Karpas-422 (cell line): ENCODE results near the gene FYB1. TPM values are rescaled to one million over a fixed set of nuclear protein-coding genes. Genes with fewer than 3 reads are reported as not detected.
A peak's percentile ranks its signal among the peaks of the same experiment; 100 is the strongest.
"Not testable (repeated sequence)": the region's sequence is repeated elsewhere in the genome, so short reads cannot be mapped to it uniquely, and the experiment has no call there.

Experiments used
- DNase-seq: peaks from one replicate; pipeline ENCODE4 v3.0.0-alpha.2; 2015
- H2AFZ ChIP-seq: fragments of 200-600 bp; sonication (generic); 2 replicates; pipeline ENCODE4 v1.6.1; 2014; ENCODE audit warnings: antibody characterized with exemption, low read length, mixed read lengths
- H3K27ac ChIP-seq: fragments of 200-600 bp; sonication (generic); 2 replicates; pipeline ENCODE4 v1.5.1; 2014; ENCODE audit warnings: mild to moderate bottlenecking, low read length, moderate library complexity
- H3K27me3 ChIP-seq: fragments of 200-600 bp; sonication (generic); 2 replicates; pipeline ENCODE4 v1.6.1; 2014; ENCODE audit warnings: low read length, mixed read lengths
- H3K36me3 ChIP-seq: fragments of 200-600 bp; sonication (generic); 2 replicates; pipeline ENCODE4 v1.6.1; 2014; ENCODE audit warnings: low read length, mixed read lengths; ENCODE audit not compliant: insufficient read depth
- H3K4me1 ChIP-seq: fragments of 200-600 bp; sonication (generic); 2 replicates; pipeline ENCODE4 v1.6.1; 2014; ENCODE audit warnings: mild to moderate bottlenecking, low read length, mixed read lengths
- H3K4me2 ChIP-seq: fragments of 200-600 bp; sonication (generic); 2 replicates; pipeline ENCODE4 v1.6.1; 2014; ENCODE audit warnings: low read length, low read depth, mild to moderate bottlenecking; ENCODE audit not compliant: poor library complexity, severe bottlenecking
- H3K4me3 ChIP-seq: fragments of 200-600 bp; sonication (generic); 2 replicates; pipeline ENCODE4 v1.5.1; 2014; ENCODE audit warnings: mild to moderate bottlenecking, antibody characterized with exemption, low read length, mixed read lengths
- H3K79me2 ChIP-seq: fragments of 200-600 bp; sonication (generic); 2 replicates; pipeline ENCODE4 v1.6.1; 2014; ENCODE audit warnings: mild to moderate bottlenecking, low read length, mixed read lengths
- H3K9ac ChIP-seq: fragments of 200-600 bp; sonication (generic); 2 replicates; pipeline ENCODE4 v1.6.0; 2014; ENCODE audit warnings: low read length
- H3K9me2 ChIP-seq: fragments of 200-600 bp; sonication (generic), shearing (Covaris generic); replicated peaks from 2 replicates; pipeline ENCODE4 v1.6.0; 2014; ENCODE audit warnings: mild to moderate bottlenecking, low read length, moderate library complexity; ENCODE audit not compliant: insufficient read depth
- H3K9me3 ChIP-seq: fragments of 300-700, 200-600 bp; sonication (generic); 2 replicates; pipeline ENCODE4 v1.6.1; 2014; ENCODE audit warnings: low read length, mixed read lengths
- H4K20me1 ChIP-seq: fragments of 200-600 bp; sonication (generic); 2 replicates; pipeline ENCODE4 v1.6.1; 2014; ENCODE audit warnings: mild to moderate bottlenecking, antibody characterized with exemption, low read length, low read depth; ENCODE audit not compliant: insufficient read depth
- total RNA-seq: library from RNA; depleted of rRNA; stranded (reverse); fragments of >200 nt; shearing (Covaris generic); gene quantifications from 2 replicates; pipeline ENCODE4 v1.2.3, GENCODE V29; 2014; ENCODE audit warnings: low replicate concordance

FYB1 gene
- total RNA-seq, 1 experiment from 2014 or later, result 2.8 TPM

DNA sequence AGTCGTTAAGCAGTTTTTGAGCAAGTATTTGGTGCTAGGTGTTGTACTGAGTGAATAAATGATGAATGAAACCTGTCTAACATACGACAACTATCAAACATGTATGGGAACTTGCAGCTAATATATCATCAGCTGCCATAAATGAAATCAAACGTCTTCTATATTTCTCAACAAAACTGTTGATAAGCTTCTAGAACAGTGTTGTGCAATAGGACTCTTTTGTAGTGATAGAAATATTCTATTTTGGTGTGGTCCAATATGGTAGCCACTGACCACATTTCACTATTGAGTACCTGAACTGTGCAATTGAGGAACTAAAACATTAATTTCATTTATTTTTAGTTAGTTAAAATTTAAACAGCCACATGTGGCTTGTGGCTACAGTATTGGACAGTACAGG is 16.3 kb upstream of the FYB1 start:
- Histone ChIP-seq H4K20me1 (no peaks in the 10 kb centered on the region), H3K27ac (no peak overlapping the region), H2AFZ (no peak overlapping the region), H3K36me3 (no peaks in the 10 kb centered on the region), H3K4me1 (no peaks in the 10 kb centered on the region), H3K4me3 (no peak overlapping the region), H3K79me2 (no peaks in the 10 kb centered on the region), H3K9ac (no peak overlapping the region), H3K4me2 (no peak overlapping the region), H3K9me2 (no peaks in the 10 kb centered on the region), H3K9me3 (no peaks in the 10 kb centered on the region), H3K27me3 (no peaks in the 10 kb centered on the region)
- no peak for DNase-seq

- H3K9me3 ChIP-seq, H2AFZ ChIP-seq, H3K4me2 ChIP-seq, H3K4me3 ChIP-seq, H4K20me1 ChIP-seq, H3K4me1 ChIP-seq, H3K9me2 ChIP-seq, DNase-seq, H3K79me2 ChIP-seq, H3K9ac ChIP-seq, H3K36me3 ChIP-seq, H3K27me3 ChIP-seq, H3K27ac ChIP-seq: not testable (repeated sequence)
These were observed 15.1 kb upstream of the FYB1 start for GRCh38 chr5:39234494-39234893.

- Histone ChIP-seq H3K9me2 (no peaks in the 10 kb centered on the region), H2AFZ (no peak overlapping the region), H3K9me3 (no peaks in the 10 kb centered on the region), H3K9ac (no peak overlapping the region), H3K27me3 (no peaks in the 10 kb centered on the region), H3K4me2 (no peak overlapping the region), H3K4me3 (no peak overlapping the region), H3K4me1 (no peaks in the 10 kb centered on the region), H3K36me3 (no peaks in the 10 kb centered on the region), H3K79me2 (no peaks in the 10 kb centered on the region), H3K27ac (no peak overlapping the region), H4K20me1 (no peaks in the 10 kb centered on the region)
- peak; percentile 34 for DNase-seq
These were observed 14.4 kb upstream of the FYB1 start for GRCh38 chr5:39233783-39234182.

DNA sequence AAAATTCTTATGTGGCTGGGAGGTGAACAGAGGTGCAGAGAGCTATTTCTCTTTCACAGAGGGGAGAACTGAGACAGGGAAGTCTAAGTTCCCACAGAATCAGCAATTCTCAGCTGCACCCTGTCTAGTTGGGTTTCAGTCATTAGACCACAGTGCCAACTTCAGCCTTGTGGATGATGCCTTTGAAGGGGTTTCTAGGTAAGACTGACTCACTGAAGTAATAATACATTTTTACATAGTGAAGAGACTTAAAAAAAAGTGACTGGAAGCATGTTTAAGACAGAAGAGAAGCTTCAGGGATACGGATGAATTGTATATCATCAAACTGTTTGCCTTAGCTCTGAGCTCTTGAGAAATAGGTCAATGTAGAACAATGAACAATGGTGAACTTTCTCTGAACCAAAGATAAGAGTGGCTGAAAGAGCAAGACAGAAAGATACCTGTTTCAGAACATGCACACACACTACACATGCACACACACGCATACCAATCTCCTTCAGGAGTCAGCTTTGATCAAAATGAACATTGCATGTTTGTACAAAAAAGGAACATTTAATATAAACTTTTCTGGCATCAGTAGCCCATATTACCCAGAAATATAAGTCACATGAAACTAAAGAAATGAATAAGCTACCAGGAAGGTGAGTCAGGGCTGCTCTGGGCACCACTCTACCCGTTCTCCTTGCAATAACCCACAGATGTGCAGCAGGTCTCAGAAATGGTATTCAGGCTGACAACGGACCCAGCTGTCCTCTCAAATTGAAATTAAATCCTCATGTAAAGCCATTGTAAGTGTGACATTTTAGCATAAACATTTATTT is 12.6 kb upstream of the FYB1 start:
- H3K36me3 ChIP-seq, result no peaks in the 10 kb centered on the region
- H3K9me2 ChIP-seq, result no peaks in the 10 kb centered on the region
- DNase-seq, result no peak
- H3K4me3 ChIP-seq, result no peak overlapping the region
- H4K20me1 ChIP-seq, result no peaks in the 10 kb centered on the region
- H3K27ac ChIP-seq, result no peak overlapping the region
- H3K79me2 ChIP-seq, result no peaks in the 10 kb centered on the region
- no peaks in the 10 kb centered on the region for H3K9me3 ChIP-seq
- no peak overlapping the region for H3K9ac ChIP-seq
- H2AFZ ChIP-seq, result no peak overlapping the region
- no peaks in the 10 kb centered on the region for H3K27me3 ChIP-seq
- no peak overlapping the region for H3K4me2 ChIP-seq
- H3K4me1 ChIP-seq, result no peaks in the 10 kb centered on the region

GRCh38 chr5:39228596-39228995 is 9.2 kb upstream of the FYB1 start:
- no peaks in the 10 kb centered on the region for H3K4me1 ChIP-seq
- no peak overlapping the region for H2AFZ ChIP-seq
- H3K27ac ChIP-seq, result no peak overlapping the region
- H3K27me3 ChIP-seq, result no peaks in the 10 kb centered on the region
- H3K4me2 ChIP-seq, result no peak overlapping the region
- H3K4me3 ChIP-seq, result no peak overlapping the region
- DNase-seq, result no peak
- no peaks in the 10 kb centered on the region for H4K20me1 ChIP-seq
- H3K36me3 ChIP-seq, result no peaks in the 10 kb centered on the region
- H3K79me2 ChIP-seq, result no peaks in the 10 kb centered on the region
- no peaks in the 10 kb centered on the region for H3K9me2 ChIP-seq
- H3K9me3 ChIP-seq, result no peaks in the 10 kb centered on the region
- H3K9ac ChIP-seq, result no peak overlapping the region

DNA sequence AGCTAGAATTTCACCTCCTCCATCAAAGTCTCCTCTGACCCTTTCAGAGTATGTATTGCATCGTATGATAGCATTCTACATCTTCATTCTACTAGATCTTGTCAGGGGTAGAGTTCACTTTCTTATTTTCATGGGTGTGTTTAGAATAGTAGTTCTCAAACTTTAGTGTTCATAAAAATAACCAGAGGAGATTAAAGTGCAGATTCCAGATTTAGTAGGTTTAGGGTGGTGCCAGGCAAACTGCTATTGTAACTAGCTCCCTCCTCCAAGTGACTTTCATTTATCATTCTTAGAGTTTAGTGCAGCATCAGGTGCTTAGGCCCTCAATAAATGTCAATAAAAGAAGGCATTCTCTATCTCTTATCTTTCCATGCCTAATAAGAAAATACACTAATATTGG is 7.2 kb upstream of the FYB1 start:
- Histone ChIP-seq H3K4me2 (no peak overlapping the region), H3K27ac (no peak overlapping the region), H2AFZ (no peak overlapping the region)

GRCh38 chr5:39226100-39226451 is 6.7 kb upstream of the FYB1 start:
- Histone ChIP-seq H3K9me3 (no peaks in the 10 kb centered on the region), H3K4me3 (no peak overlapping the region), H3K79me2 (no peaks in the 10 kb centered on the region), H3K36me3 (no peaks in the 10 kb centered on the region), H3K9ac (no peak overlapping the region), H3K4me1 (no peaks in the 10 kb centered on the region), H3K4me2 (no peak overlapping the region), H2AFZ (no peak overlapping the region), H3K9me2 (no peaks in the 10 kb centered on the region), H3K27ac (no peak overlapping the region), H3K27me3 (no peaks in the 10 kb centered on the region), H4K20me1 (no peaks in the 10 kb centered on the region)
- no peak for DNase-seq

More for the DNA sequence above, 7.2 kb upstream of the FYB1 start:
- H3K4me1 ChIP-seq, result no peaks in the 10 kb centered on the region
- H4K20me1 ChIP-seq, result no peaks in the 10 kb centered on the region
- no peak for DNase-seq
- H3K9me3 ChIP-seq, result no peaks in the 10 kb centered on the region
- H3K79me2 ChIP-seq, result no peaks in the 10 kb centered on the region
- no peaks in the 10 kb centered on the region for H3K36me3 ChIP-seq
- no peaks in the 10 kb centered on the region for H3K27me3 ChIP-seq
- no peak overlapping the region for H3K4me3 ChIP-seq
- H3K9ac ChIP-seq, result no peak overlapping the region
- H3K9me2 ChIP-seq, result no peaks in the 10 kb centered on the region

DNA sequence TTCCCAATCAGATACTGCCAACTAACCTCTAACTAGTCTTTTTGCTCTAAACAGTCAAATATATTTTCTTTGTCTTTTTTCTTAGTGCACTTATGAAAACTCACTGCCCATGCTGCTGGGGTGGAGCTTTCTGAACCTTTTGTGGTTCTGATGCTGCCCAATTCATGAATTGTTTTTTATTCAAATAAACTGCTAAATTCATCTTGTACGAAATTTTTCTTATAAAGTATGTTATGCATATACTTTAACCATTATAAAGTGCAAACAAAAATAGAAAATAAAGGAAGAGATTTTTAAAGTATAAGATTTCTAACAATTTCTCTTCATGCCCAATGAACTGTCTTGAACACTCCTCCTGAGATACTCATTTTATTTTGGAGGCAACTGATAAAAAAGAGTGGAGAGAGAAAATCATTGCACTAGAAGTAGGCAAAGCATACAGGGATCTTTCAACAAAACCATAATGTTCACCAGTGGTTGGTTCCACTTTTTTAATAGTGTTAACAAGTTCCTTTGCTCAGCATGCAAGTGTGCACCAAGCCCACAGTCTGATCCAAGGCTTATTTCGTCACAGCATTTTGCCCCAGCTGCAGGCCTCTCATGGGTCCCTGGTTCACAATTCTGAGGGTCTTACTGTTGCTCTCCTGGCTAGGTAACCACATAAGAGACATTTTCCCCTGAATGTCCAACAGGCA is 6.2 kb upstream of the FYB1 start:
- Histone ChIP-seq H2AFZ (no peak overlapping the region), H3K4me2 (no peak overlapping the region), H3K27ac (no peak overlapping the region), H3K4me3 (no peak overlapping the region), H3K27me3 (no peaks in the 10 kb centered on the region), H4K20me1 (no peaks in the 10 kb centered on the region), H3K36me3 (no peaks in the 10 kb centered on the region), H3K4me1 (no peaks in the 10 kb centered on the region), H3K9me2 (no peaks in the 10 kb centered on the region), H3K79me2 (no peaks in the 10 kb centered on the region), H3K9me3 (no peaks in the 10 kb centered on the region), H3K9ac (no peak overlapping the region)
- no peak for DNase-seq
